HG02571 (cell line): Measurements from ENCODE around the gene CASP3.
"Not testable (repeated sequence)": the region's sequence is repeated elsewhere in the genome, so short reads cannot be mapped to it uniquely, and the experiment has no call there.

Source experiments
- ATAC-seq: cut with Tn5 transposase; IDR thresholded peaks from one replicate; pipeline ENCODE4 v1.9.1; 2021; ENCODE audit warnings: mild to moderate bottlenecking, moderate library complexity; ENCODE audit not compliant: unreplicated experiment

Gene CASP3

DNA sequence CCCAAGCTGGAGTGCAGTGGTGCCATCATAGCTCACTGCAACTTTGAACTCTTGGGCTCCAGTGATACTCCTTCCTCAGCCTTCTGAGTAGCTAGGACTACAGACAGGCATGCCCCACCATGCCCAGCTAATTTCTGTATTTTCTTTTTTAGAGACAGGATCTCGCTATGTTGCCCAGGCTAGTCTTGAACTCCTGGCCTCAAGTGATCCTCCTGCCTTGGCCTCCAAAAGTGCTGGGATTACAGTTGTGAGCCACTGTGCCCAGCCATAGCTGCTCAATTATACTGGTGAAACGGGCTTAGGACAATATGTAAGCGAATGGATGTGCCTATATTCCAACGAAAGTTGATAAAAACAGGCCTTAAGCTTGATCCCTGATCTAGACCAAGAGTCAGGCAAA lies 13.1 kb downstream of the CASP3 start:
- no peak for ATAC-seq

DNA sequence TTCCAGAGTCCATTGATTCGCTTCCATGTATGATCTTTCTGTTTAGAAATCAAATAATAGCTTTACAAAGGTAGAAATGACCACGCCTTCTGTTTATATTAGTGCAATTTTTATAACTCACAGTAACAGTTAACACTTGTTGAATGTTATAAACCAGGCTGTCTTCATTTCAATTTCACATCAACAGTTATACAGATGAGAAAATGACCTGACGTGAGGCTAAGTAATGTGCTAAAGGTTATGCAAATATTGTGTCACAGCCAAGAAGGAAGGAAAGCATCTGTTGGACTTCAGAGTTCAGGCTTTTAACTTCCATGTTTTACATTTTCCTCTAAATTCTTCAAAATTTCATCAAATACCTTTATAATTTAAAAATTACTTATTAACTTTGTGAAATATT lies 13.9 kb downstream of the CASP3 start:
- ATAC-seq = no peak

DNA sequence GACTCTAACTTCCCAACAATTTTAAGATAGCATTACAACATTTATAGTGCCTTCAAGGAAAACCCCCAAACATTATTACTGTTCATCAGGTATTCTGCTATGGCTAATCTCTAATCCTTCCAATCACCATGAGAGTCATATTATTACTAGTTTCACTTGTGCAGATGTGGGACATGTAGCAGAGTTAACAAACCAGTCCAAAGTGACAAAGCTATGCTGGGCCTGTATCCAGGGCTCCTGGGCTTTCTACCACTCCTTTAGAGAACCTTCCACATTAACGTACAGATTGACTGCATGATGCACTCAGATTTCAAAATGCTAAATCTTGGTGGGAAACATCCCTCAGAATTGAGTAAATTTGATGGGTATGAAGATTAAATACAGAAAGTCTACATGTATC lies 16.4 kb downstream of the CASP3 start:
- no peak for ATAC-seq

DNA sequence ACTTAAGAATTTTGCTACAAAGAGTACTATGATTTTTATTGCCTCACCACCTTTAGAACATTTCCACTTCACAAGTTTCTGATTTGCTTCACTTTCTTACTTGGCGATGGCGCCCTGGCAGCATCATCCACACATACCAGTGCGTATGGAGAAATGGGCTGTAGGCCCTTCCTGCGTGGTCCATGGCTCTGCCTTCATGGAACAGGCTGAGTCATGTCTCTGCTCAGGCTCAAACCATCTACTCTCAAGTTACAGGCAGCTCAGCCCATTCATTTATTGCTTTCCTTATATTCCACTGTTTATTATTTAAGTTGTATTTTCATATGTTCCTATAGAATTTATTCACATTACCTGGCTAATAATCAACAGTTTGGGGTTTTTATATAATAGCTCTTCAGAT lies 21.1 kb downstream of the CASP3 start:
- ATAC-seq = no peak

DNA sequence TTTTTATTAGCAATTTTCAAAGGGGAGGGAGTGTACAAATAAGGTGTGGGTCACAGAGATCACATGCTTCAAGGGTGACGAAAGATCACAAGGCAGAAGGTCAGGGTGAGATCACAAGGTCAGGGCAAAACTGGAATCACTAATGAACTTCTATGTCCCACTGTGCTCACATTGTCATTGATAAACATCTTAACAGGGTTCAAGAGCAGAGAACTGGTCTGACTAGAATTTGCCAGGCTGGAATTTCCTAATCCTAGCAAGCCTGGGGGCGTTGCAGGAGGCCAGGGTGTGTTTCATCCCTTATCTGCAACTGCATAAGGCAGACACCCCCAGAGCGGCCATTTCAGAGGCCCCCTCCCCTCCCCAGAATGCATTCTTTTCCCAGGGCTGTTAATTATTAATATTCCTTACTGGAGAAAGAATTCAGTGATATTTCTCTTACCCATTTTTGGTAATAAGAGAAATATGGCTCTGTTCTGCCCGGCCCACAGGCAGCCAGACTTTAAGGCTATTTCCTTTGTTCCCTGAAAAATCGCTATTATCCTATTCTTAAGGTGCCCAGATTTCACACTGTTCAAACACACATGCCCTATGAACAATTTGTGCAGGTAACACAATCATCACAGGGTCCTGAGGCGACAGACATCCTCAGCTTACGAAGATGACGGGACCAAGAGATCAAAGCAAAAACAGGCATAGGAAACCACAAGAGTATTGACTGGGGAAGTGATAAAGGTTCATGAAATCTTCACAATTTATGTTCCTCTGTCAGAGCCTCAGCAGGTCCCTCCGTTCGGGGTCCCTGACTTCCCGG lies 23.3 kb downstream of the CASP3 start:
- not testable (repeated sequence) for ATAC-seq

DNA sequence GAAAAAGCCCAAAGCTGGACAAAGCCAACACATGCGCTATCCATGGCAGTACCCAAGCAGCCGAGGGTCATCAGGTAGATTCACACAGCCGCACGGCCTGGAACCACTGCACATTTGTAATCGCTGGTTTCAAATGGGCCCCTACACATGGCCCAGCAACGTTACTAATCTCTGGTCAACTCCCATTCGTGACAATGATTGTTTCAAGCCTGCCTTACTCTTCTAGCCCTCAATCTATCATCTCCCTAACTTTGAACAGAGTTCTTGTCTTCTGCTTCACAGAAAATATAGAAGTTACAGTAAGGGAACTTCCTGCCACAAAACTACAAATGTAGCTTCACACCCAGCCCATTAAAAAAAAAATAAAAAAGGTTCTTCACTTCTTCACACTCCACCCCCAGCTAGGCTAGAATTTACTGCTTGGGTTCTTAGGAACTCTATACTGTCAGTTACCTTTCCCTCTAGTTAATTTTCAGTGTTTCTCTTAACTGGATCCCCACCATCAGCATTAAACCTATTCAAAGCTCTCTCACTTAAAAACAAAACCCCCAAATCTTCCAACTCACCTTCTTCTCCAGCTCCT lies 24.2 kb downstream of the CASP3 start:
- no peak for ATAC-seq

DNA sequence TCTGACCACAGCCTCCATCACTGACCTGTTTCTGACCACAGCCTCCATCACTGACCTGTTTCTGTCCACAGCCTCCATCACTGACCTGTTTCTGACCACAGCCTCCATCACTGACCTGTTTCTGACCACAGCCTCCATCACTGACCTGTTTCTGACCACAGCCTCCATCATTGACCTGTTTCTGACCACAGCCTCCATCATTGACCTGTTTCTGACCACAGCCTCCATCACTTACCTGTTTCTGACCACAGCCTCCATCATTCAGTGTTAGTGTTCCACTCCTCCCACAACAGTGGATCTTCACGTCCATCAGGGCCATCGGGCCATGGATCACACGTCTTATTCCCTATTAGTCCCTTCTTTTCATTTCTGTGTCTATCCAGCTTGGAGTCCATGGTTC lies 24.7 kb downstream of the CASP3 start:
- ATAC-seq = not testable (repeated sequence)

DNA sequence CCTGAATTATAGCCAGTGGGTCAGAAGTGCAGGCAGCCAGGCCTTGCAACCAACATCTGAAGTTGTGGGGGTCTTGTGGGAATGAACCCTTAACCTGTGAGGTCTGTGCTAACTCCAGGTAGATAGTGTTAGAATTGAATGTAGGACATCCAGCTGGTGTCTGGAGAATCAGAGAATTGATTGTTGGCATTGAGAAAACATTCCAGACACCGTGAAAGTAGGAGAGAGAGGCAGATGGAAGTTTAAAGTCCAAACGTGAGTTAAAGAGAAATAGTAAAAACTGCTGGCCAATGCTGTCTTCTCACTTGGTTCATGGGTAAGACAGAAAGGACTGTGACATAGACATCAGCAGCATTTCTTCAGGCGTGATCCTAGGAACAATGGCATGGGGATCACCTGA lies 27.7 kb downstream of the CASP3 start:
- ATAC-seq = no peak

DNA sequence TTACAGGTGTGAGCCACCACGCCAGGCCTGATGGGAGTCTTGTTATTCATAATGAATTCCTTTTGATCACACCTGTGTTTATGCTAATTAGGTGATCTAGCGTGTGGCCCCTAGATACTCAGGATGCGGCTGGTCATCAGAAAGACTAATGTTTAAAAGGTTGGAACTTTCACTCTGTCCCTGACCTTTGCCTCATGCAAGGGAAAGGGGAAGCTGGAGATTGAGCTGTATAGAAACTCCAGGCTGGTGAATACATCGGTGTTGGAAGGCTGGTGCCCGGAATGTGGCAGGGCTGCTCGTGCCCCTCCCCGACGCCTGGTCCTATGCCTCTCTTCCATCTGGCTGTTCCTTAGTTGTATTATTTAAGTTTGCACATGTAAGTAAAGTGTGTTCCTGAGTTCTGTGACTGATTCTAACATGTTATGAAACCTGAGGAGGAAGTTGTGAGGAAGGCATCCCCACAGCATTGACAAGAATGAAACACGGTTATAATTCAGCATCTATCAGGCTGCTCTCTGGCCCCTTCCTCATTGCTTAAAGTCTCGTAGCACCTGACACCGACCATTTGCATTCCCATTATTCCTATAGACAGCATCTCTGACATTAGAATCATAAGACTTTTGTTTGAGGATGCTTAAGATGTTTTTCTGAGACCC lies 28.9 kb downstream of the CASP3 start:
- no peak for ATAC-seq

DNA sequence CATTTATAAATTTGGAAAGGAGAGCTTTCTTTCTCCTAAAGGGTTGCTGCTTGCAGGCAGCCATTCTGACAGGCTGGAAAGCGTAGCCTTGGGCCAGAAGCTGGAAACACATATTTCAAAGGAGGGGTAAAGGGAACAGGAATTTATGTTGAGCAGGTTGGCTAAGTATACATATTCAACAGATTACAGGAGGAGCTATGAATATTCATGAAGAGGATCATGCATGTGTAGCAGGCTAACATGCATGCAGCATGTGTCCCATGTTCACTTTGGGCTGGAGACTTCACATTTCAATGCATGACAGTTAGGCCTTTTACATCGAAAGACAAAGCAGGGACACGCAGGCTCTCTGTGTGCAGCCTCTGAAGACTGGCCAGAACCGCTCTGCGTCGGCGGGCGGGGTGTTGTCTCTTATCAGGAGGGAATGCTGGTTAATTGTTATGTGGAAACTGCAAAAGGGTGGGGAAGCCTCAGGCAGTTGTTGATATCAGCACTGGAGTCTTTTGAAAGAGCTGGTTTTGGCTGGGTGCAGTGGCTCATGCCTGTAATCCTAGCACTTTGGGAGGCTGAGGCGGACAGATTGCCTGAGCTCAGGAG lies 31.5 kb downstream of the CASP3 start:
- ATAC-seq = no peak

DNA sequence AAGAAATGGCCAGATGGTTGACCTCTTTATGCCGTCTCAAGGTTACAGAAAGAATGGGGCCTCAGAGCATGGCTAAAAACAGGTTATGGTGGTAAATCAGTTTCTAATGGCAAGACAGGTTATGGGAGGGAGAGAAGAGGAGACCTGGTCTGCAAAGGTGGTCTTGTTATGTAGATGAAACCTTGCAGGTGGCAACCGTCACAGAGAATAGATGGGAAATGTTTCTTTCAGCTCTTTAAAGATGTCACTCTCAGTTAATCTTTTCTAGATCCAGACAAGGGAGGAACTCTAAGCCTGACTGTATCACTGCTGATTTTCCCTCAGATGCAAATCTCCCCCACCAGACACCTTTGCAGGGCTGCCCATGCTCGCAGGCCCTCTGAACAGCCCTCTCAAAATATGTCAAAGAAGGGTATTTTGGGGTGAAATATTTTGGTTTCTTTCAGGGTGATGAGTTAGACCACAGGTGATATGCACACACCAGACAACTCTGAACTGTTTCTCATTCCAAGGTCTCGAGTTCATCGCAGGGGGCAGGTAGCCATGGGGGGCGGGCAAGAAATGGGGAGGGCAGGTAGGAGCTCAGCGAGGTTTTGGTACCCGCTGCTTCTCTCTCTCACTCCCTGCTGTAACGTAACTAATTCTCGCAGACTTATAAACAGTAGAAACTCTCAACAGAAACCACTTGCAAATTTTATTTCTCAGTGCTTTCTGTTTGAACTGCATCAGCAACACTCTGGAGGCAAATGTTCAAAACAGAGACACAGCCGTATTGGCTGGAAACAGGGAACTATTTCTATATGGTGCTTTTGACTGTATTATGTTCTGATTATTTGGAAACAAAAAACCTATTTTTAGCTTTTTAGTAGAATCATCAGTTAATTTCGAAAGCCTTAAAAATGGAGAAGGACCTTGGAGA lies 32.4 kb downstream of the CASP3 start:
- peak; percentile 81 for ATAC-seq

DNA sequence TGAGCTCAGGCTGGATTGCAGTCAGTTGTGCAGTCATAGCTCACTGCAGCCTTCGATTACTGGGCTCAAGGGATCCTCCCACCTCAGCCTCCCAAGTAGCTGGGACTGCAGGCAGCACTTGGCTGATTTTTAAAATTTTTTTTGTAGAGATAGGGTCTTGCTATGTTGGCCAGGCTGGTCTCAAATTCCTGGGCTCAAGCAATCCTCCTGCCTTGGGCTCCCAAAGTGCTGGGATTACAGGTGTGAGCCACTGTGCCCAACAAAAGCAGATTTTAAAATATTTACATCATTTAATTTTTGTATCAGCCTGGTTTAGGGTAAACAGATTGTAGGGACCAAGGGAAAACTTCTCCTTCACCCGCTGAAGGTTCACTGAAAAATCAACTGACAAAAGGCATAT lies 33.1 kb downstream of the CASP3 start:
- not testable (repeated sequence) for ATAC-seq

DNA sequence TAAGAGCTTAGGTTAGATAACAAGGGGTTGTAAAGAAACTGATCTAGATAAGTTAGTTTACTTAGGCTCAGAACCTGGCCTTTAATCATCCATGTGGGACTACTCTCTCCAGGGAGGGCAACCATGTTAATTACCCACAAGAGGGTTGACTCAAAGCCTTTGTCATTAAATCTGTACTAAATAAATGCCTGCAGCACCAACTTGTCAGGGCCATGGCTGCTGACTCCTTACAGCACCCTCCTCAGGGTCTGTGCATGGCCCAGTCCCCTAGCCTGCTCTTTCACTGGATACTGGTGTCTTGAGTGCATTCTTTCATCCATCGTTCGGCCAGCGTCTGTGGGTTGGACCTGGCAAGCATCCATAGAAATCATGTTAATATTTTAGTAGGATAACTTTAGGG lies 34.7 kb downstream of the CASP3 start:
- no peak for ATAC-seq

DNA sequence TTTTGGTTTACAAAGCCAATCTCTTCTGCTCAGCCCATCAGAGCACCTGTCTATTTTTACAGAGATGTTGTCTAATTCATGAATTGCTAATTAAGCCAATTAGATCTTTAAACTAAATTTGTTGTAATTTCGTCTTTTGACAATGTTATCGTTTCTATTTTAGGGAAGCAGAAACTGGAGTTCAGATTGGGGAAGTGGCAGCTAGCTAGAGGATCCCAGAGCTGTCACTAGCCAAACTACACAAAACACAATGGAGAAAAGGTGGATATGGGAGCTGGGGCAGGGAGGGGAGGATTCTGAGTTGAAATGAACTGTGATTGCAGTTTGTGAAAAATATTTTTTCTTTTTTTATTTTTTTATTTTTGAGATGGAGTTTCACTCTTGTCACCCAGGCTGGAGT lies 35.8 kb downstream of the CASP3 start:
- no peak for ATAC-seq

DNA sequence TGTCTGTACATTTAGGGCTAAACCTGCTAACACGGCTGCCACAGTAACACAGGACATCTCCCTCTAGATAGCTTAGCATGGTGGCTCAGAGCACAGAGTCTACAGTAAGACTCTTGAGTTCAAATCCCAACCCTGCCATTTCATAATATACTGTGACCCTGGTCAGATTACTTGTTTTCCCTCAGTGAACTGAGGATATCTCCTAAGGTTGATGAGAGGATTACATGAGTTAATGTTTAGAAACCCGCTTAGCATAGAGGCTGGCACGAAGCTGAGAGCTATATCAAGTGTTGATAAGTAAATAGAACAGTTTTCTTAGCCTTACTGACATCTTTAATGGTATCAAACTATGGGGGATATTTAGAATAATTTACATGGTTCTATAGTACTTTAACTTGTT lies 37.2 kb downstream of the CASP3 start:
- ATAC-seq = no peak

DNA sequence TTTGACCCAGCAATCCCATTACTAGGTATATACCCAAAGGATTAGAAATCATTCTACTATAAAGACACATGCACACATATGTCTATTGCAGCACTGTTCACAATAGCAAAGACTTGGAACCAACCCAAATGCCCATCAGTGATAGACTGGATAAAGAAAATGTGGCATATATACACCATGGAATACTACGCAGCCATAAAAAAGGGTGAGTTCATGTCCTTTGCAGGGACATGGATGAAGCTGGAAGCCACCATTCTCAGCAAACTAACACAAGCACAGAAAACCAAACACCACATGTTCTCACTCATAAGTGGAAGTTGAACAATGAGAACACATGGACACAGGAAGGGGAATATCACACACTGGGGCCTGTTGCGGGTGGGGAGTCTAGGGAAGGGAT lies 41.8 kb downstream of the CASP3 start:
- ATAC-seq = not testable (repeated sequence)

DNA sequence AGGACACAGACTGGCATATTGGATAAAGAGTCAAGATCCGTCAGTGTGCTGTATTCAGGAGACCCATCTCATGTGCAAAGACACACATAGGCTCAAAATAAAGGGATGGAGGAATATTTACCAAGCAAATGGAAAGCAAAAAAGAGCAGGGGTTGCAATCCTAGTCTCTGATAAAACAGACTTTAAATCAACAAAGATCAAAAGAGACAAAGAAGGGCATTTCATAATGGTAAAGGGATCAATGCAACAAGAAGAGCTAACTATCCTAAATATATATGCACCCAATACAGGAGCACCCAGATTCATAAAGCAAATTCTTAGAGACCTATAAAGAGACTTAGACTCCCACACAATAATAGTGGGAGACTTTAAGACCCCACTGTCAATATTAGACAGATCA lies 46.4 kb downstream of the CASP3 start:
- not testable (repeated sequence) for ATAC-seq

DNA sequence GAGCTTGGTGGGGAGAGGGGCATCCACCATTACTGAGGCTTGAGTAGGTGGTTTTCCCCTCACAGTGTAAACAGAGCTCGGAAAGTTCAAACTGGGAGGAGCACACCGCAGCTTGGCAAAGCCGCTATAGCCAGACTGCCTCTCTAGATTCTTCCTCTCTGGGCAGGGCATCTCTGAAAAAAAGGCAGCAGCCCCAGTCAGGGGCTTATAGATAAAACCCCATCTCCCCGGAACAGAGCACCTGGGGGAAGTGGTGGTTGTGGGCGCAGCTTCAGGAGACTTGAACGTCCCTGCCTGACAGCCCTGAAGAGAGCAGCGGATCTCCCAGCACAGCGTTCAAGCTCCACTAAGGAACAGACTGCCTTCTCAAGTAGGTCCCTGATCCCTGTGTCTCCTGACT lies 48.3 kb downstream of the CASP3 start:
- not testable (repeated sequence) for ATAC-seq

DNA sequence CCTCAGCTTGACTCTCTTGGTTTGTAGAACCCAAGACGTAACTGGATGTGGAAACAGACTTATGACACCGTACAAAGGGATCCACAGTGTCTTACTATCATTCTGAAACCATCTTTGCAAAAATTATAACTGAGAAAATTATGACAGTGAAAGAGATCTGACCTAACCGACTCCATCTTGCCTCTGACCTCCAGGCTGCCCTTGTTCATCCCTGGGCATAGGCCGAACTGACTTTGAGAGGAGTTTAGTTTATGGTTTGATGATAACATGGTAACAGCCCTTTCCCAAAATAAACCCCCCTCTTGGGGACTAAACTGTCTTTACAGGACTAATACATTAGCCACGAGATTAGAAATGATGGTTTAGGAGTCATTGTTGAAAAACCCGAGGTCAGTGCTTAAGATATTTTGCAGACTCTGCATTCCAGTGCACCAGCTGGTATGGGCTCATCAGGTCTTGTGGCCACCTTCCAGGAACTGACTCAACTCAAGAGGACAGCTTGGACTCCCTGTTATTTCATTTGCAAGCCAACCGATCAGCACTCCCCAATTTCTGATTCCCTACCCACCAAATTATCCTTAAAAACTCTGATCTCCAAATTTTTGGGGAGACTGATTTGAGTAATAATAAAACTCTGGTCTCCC lies 49.6 kb downstream of the CASP3 start:
- ATAC-seq = no peak

DNA sequence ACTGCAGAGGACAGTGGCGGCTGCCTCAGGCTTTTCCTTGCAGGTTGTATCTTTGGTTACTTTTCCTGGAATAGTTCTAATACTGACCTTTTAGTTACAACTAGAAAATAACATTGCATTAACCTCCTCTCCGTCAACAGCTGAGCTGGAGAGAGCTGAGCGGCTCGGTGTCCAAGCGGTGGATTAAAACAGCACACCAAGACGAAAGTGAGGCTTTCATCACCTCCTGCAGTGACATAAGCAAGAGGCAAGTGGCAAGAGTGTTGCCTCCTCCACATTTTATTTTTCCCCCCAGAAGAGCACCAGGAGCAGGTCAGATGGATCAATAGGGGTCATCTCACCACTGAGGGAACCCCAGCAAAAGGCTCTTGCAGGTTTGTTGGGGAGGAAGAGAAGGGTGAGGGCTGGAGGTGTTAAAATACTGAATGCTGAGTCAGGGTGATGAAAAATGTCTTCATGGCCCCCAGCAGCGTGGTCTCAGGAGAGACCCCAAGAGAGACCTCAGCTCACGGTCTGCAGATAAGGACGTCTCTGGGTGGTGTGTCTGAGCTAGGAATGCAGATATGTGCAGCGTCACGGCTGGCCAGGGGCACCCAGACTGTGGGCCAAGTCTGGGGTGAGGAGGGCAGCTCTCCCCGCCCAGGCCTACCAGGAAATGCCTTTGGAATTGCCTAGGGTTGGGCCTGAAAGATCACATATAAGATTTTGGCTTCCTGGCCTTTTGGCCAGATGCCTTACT lies 50.3 kb downstream of the CASP3 start:
- ATAC-seq = no peak
